Measurements from ENCODE around the gene SH3YL1. TPM values are rescaled to one million over a fixed set of nuclear protein-coding genes. Genes with fewer than 3 reads are reported as not detected.

The SH3YL1 gene
- total RNA-seq, 1 experiment from 2014 or later: 26.5 TPM

GRCh38 chr2:259789-260331 lies 4.0 kb downstream of the SH3YL1 start:
- peaks cover 11% of the 10 kb centered on the region for H3K27me3 Mint-ChIP-seq (ENCODE audit: low read depth)
- no peak overlapping the region for H3K23ac ChIP-seq (ENCODE audit: insufficient read length, low read depth, low read length)
- H2BK15ac ChIP-seq (ENCODE audit: low read depth, low read length): no peak overlapping the region
- TF ChIP-seq CTCF (conservative IDR thresholded peaks at IDR 0.05): no peak
- H3T11ph ChIP-seq (ENCODE audit: low read length): no peak overlapping the region
- H2BK120ac ChIP-seq (ENCODE audit: low read depth, low read length, poor library complexity, severe bottlenecking): no peak overlapping the region
- no peak overlapping the region for H3K56ac ChIP-seq (ENCODE audit: insufficient read length, low read depth, low read length)
- no peak overlapping the region for H2AK5ac ChIP-seq (ENCODE audit: insufficient read length, low read length)
- peaks cover 0 to 13% of the 10 kb centered on the region in 2 experiments; a peak in 2 of 4 replicates for H3K4me1 Mint-ChIP-seq
- peaks cover 29 to 54% (median 40%) of the 10 kb centered on the region in 3 experiments for H3K36me3 Mint-ChIP-seq (ENCODE audit: insufficient read depth in 1 of 3, low read depth in 3 of 3)
- WGBS (ENCODE audit: extremely low coverage, insufficient read length, low lambda C conversion rate): no CpG with 5 or more reads among the region's 2 CpGs
- no peak overlapping the region for H2AFZ ChIP-seq (ENCODE audit: low read length)
- H3K79me1 ChIP-seq (ENCODE audit: insufficient read depth, low read depth, low read length, poor library complexity, severe bottlenecking): no peaks in the 10 kb centered on the region
- H2BK12ac ChIP-seq (ENCODE audit: insufficient read length, low read depth, low read length): no peak overlapping the region
- no peak overlapping the region for H2BK5ac ChIP-seq (ENCODE audit: insufficient read length, low read length)
- no peaks in the 10 kb centered on the region for H3K79me2 ChIP-seq (ENCODE audit: insufficient read depth, low read length)
- H3K27ac ChIP-seq (ENCODE audit: insufficient read length, low read depth, low read length): no peak overlapping the region
- no peaks in the 10 kb centered on the region for H4K20me1 ChIP-seq (ENCODE audit: control insufficient read depth, insufficient read depth, insufficient read length)
- no peak overlapping the region for H3K9ac ChIP-seq (ENCODE audit: extremely low read depth, insufficient read length, low read length)
- no peaks in the 10 kb centered on the region for H3K4me1 ChIP-seq (ENCODE audit: insufficient read depth, low read length)
- no peak for DNase-seq
- peaks cover 9% of the 10 kb centered on the region for H3K23me2 ChIP-seq (ENCODE audit: insufficient read length, low read depth, low read length, poor library complexity, severe bottlenecking)
- H3K9me3 Mint-ChIP-seq: peaks cover 28 to 36% of the 10 kb centered on the region in 2 experiments
- no peaks in the 10 kb centered on the region for H3K27me3 ChIP-seq (ENCODE audit: insufficient read depth, low read length)
- H4K8ac ChIP-seq (replicated peaks; ENCODE audit: insufficient read length, low read depth, low read length): no peak overlapping the region
- H3K4ac ChIP-seq (ENCODE audit: low read depth, low read length): no peak overlapping the region
- H3K27ac Mint-ChIP-seq: no peak overlapping the region
- H4K5ac ChIP-seq (ENCODE audit: insufficient read length, low read depth, low read length): no peak overlapping the region
- no peak overlapping the region for H4K91ac ChIP-seq (ENCODE audit: insufficient read length, low read depth, low read length)
- H3K14ac ChIP-seq (ENCODE audit: insufficient read depth, low read length): no peak overlapping the region
- no peak overlapping the region for H3K4me2 ChIP-seq (ENCODE audit: insufficient read depth, insufficient read length, low read length)
- H3K9me3 ChIP-seq (ENCODE audit: control insufficient read depth, low read depth, low read length): no peaks in the 10 kb centered on the region
- no peak overlapping the region for H2BK20ac ChIP-seq (ENCODE audit: low read depth, low read length, poor library complexity, severe bottlenecking)
- no peak overlapping the region for H3K4me3 Mint-ChIP-seq
- H3K18ac ChIP-seq (ENCODE audit: insufficient read length, low read depth, low read length): no peak overlapping the region

All from H9 (cell line).